BLaER1 (cell line): ENCODE results near the gene TMEM129.

Experiments used
- H3K27ac ChIP-seq: shearing (Covaris generic); formaldehyde crosslinking; 2 replicates; pipeline ENCODE4 v1.8.1; 2022
- H3K27me3 ChIP-seq: shearing (Covaris generic); formaldehyde crosslinking; 2 replicates; pipeline ENCODE4 v1.8.1; 2022
- H3K36me3 ChIP-seq: shearing (Covaris generic); formaldehyde crosslinking; 2 replicates; pipeline ENCODE4 v1.8.1; 2022
- H3K4me1 ChIP-seq: shearing (Covaris generic); formaldehyde crosslinking; 2 replicates; pipeline ENCODE4 v1.8.1; 2022
- H3K4me2 ChIP-seq: shearing (Covaris generic); formaldehyde crosslinking; 2 replicates; pipeline ENCODE4 v1.8.1; 2022
- H3K4me3 ChIP-seq: shearing (Covaris generic); formaldehyde crosslinking; 2 replicates; pipeline ENCODE4 v1.8.1; 2022
- H3K9ac ChIP-seq: shearing (Covaris generic); formaldehyde crosslinking; 2 replicates; pipeline ENCODE4 v1.8.1; 2022
- H3K9me3 ChIP-seq: shearing (Covaris generic); formaldehyde crosslinking; 2 replicates; pipeline ENCODE4 v1.8.1; 2022
- H4K20me1 ChIP-seq: shearing (Covaris generic); formaldehyde crosslinking; 2 replicates; pipeline ENCODE4 v1.8.1; 2022
- Cebpa-rat ChIP-seq: shearing (Covaris generic); IDR thresholded peaks from 2 replicates; pipeline ENCODE4 v1.8.1; 2022

The TMEM129 gene

DNA sequence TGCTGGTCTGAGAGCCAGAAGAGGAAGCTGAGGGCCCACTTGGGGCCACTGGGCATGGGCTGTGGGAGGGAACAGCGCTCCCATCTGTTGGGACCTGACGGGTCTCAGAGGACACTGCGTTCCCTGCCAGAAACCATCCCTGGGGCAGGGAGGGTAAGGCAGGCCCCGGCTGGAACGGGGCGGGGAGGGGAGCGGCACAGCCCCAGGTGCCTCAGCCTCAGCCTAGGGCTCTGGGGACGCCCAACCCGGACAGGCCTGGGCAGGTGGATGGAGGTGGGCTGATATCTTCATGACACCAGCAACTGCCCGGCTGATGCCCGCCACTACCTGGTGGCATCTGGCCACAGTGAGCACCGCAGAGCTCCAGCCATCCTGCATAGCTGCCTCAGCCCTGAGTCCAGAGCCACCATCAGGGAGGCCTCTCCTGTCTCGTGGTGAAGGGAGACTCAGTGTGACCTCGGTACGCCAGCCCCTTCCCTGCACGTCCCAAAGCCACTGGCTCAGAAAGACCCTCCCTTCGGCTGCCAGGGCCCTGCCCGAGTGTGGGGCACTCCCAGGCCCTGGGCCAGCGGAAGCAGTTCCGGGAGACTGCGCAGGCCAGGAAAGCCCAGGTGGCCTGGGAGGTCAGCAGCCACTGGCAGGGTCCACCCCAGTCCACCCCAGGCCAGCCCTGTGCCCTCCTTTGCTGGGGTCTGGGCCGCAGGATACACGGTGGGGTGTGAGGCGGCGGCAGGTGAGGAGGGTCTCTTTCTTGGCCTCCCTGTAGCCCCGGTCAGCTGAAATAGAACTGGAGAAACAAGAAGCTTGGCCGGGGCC, 37.4 kb upstream of the TMEM129 start:
- Histone ChIP-seq H4K20me1 (no peaks in the 10 kb centered on the region), H3K4me1 (peaks cover 47% of the 10 kb centered on the region), H3K4me3 (no peak overlapping the region), H3K27ac (no peak overlapping the region), H3K9me3 (no peaks in the 10 kb centered on the region), H3K27me3 (peaks cover 12% of the 10 kb centered on the region; the same call in 1 of the 2 replicates), H3K36me3 (no peaks in the 10 kb centered on the region), H3K9ac (0 out of 2 replicates have a peak overlapping the region, but pooled peaks have one; percentile 24), H3K4me2 (peak overlapping the region; percentile 66)
- TF ChIP-seq Cebpa-rat: no peak

DNA sequence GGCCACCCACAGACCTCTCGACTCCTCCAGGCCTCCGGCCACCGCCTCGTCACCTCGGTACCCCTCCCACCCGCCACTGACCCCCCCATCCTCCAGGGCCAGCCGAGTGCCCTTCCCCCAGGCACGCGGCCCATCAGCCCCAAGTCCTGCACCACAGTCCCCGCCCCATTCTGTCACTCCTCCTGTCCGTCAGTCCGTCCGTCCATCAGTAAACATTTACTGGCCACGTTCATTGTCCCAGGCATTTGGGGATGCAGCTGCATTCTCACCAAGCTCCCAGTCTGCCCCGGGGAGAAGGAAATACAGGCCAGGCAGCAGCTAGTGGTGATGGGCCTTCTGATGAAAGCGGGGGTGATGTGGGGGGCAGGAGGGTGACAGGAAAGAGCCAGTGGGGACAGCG, 36.7 kb upstream of the TMEM129 start:
- Histone ChIP-seq H3K9ac (0 out of 2 replicates have a peak overlapping the region, but pooled peaks have one; percentile 24), H3K4me2 (peak overlapping the region; percentile 66), H3K36me3 (no peaks in the 10 kb centered on the region), H3K4me1 (peaks cover 54% of the 10 kb centered on the region), H3K27me3 (0 out of 2 replicates have a peak, but pooled peaks cover 7% of the 10 kb centered on the region), H3K9me3 (no peaks in the 10 kb centered on the region), H4K20me1 (no peaks in the 10 kb centered on the region), H3K4me3 (no peak overlapping the region), H3K27ac (no peak overlapping the region)
- TF ChIP-seq Cebpa-rat: no peak

DNA sequence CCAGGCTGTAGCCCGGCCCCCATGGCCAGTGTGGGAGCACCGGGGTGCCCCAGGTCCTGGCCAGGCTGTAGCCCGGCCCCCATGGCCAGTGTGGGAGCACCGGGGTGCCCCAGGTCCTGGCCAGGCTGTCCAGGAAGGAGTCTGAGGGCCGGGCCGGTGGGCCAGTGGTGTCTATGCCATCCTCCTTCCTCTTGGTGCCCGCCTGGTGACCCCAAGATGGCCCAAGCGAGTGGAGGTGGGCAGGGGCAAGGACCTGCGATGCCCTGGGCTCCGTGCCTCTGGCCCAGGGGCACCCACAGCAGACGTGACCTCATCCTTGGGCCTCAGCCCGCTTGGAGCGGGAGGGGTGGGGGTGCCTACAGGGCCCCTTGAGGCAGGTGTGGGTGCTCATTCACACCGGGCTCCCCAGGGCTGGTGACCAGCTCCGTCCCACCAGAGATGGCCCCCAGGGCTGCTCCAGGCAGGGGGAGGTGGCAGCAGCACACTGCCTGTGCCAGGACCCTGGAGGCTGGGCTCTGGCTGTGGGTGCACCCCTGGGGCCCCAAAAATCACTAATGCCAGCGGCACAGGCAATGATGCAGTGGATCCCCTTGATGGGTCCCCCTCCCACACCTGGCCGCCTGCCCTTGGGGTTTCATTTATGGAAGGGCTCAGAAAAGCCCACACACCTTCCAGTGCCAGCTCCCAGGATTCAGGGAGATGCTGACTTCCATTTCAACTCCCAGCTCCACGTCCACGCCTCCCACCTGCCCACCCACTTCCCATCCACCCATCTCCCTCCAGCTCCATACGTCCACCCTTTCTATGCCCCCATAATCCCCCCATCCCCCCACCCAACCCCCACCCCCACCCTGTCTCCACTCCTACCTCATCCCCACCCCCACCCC, 36.0 kb upstream of the TMEM129 start:
- H3K4me2 ChIP-seq: no peak overlapping the region
- no peaks in the 10 kb centered on the region for H3K36me3 ChIP-seq
- no peak overlapping the region for H3K4me3 ChIP-seq
- H3K9ac ChIP-seq: no peak overlapping the region
- H4K20me1 ChIP-seq: no peaks in the 10 kb centered on the region
- no peaks in the 10 kb centered on the region for H3K9me3 ChIP-seq
- H3K27ac ChIP-seq: no peak overlapping the region
- no peak for TF ChIP-seq Cebpa-rat
- H3K27me3 ChIP-seq: no peaks in the 10 kb centered on the region
- peaks cover 61% of the 10 kb centered on the region for H3K4me1 ChIP-seq

DNA sequence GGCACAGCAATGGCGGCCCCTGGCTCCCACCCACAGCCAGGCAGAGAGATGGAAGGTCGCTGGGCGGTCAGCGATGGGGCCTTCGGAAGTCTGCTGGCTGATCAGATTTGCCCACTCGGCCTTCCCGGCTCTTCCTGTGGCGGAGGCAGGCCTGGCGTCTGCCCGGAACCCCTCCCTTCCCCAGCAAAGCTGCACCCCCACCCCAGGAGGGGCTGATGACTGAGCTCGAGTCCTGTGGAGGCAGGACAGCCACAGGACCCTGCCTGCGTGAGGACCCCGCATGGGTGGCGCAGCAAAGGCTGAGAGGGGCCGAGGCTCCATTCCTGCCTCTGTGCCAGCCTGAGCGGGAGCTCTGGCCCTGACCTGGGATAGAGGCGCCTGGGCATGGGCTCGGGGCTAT, 35.0 kb upstream of the TMEM129 start:
- H3K9me3 ChIP-seq: no peaks in the 10 kb centered on the region
- no peak overlapping the region for H3K27ac ChIP-seq
- no peak overlapping the region for H3K9ac ChIP-seq
- H3K36me3 ChIP-seq: no peaks in the 10 kb centered on the region
- TF ChIP-seq Cebpa-rat: no peak
- no peak overlapping the region for H3K4me3 ChIP-seq
- peaks cover 72% of the 10 kb centered on the region for H3K4me1 ChIP-seq
- H3K4me2 ChIP-seq: no peak overlapping the region
- no peaks in the 10 kb centered on the region for H4K20me1 ChIP-seq
- no peaks in the 10 kb centered on the region for H3K27me3 ChIP-seq

DNA sequence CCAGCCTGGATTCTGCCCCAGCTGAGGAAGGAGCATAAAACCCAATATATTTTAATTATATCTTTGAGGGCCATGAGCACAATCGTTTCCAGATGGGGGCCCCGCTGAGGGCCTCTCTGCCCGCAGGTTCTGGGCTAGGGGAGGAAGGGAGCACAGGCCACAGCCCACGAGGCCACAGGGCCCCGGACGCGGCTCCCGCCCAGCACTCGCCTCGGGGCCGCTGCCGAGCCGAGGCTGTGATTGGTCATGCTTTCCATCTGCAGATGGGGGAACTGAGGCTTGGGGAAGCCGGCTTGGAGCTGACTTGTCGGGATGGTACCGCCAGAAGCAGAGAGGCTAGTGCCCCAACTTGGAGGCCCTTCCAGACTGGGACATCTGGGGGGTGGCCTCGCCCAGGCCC, 34.2 kb upstream of the TMEM129 start:
- Histone ChIP-seq H3K36me3 (no peaks in the 10 kb centered on the region), H3K27ac (no peak overlapping the region), H3K9ac (no peak overlapping the region), H3K4me2 (no peak overlapping the region), H3K9me3 (no peaks in the 10 kb centered on the region), H3K27me3 (no peaks in the 10 kb centered on the region), H3K4me3 (no peak overlapping the region), H4K20me1 (no peaks in the 10 kb centered on the region), H3K4me1 (peaks cover 75% of the 10 kb centered on the region)
- no peak for TF ChIP-seq Cebpa-rat

DNA sequence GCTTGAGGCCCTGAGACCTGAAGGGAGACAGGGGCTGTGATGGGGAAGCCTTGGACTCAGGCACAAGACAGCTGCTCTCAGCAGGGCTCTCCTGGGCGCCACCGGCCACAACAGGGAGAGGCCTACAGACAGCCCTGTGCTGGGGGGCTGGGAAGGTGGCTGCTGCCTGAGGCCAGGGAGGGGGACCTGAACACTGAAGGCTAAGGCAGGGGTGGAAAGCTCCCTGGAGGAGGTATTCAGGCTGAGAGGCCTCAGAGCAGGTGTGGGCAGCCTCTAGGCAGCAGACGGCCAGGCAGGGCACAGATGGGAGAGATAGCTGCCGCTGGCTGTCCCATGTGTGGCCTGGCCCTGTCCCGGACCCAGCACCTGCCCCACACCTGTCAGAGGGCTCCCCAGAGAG, 33.2 kb upstream of the TMEM129 start:
- Histone ChIP-seq H4K20me1 (no peaks in the 10 kb centered on the region), H3K27me3 (no peaks in the 10 kb centered on the region), H3K9me3 (no peaks in the 10 kb centered on the region), H3K4me2 (peak overlapping the region; percentile 87), H3K4me3 (no peak overlapping the region), H3K36me3 (no peaks in the 10 kb centered on the region), H3K9ac (peak overlapping the region; percentile 8; the same call in 1 of the 2 replicates), H3K27ac (peak overlapping the region; percentile 84), H3K4me1 (peaks cover 70% of the 10 kb centered on the region)
- TF ChIP-seq Cebpa-rat: no peak

DNA sequence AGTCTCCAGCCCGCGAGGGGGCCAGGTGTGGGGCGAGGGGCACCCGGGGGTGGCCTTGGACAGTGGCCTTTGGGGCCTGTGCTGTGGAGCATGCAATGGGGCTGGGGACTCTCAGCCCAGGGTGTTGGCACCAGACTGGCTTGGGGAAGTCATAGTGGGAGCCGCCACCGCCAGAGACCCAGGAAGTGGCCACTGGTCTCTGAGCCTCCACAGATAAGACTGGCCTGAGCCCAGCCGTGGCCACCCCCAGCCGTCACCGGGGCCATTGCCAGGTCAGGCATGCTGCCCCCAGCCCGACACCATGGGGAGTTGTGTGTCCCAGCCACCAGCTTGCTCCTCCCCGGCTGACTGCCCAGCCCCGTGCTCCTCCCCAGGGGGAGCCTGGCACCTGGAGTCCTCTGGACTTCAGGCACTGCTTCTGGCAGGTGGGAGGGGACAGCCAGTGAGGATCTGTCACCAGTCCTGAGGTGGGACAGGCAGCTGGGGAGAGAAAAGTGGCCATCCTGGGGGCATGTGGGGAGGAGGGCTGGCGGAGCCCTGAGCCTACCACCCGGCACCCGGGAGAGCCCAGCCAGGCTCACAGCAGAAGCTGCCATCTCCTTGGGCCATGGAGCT, 32.7 kb upstream of the TMEM129 start:
- Histone ChIP-seq H3K9ac (peak overlapping the region; percentile 57; the same call in 1 of the 2 replicates), H3K9me3 (no peaks in the 10 kb centered on the region), H3K27me3 (no peaks in the 10 kb centered on the region), H3K36me3 (no peaks in the 10 kb centered on the region), H4K20me1 (no peaks in the 10 kb centered on the region), H3K27ac (peak overlapping the region; percentile 84), H3K4me1 (peaks cover 66% of the 10 kb centered on the region), H3K4me2 (peak overlapping the region; percentile 87), H3K4me3 (no peak overlapping the region)
- no peak for TF ChIP-seq Cebpa-rat

DNA sequence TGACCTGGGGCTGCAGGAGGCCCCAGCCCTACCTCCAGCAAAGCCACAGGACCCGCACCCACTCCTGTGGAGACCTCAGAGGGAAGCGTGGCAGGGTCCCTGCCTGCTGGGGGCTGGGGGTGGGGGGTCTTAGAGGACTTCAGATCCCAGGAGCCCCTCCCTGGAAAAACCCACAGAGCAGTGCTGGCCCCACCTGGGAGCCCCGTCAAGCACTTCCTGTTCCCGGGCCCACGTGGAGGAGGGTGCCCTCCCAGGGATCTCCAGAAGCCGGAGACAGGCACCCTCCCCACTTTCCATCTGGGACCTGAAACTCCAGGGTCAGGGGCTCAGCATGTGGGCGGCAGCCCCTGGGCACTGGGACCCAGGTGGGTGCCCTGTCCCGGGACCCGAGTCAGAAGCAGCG, 32.2 kb upstream of the TMEM129 start:
- Histone ChIP-seq H3K4me1 (peaks cover 65% of the 10 kb centered on the region), H3K27ac (peak overlapping the region; percentile 84), H3K9me3 (no peaks in the 10 kb centered on the region), H3K4me3 (no peak overlapping the region; the same call in 1 of the 2 replicates), H4K20me1 (no peaks in the 10 kb centered on the region), H3K27me3 (no peaks in the 10 kb centered on the region), H3K36me3 (no peaks in the 10 kb centered on the region), H3K9ac (peak overlapping the region; percentile 57), H3K4me2 (peak overlapping the region; percentile 87)
- TF ChIP-seq Cebpa-rat: no peak

DNA sequence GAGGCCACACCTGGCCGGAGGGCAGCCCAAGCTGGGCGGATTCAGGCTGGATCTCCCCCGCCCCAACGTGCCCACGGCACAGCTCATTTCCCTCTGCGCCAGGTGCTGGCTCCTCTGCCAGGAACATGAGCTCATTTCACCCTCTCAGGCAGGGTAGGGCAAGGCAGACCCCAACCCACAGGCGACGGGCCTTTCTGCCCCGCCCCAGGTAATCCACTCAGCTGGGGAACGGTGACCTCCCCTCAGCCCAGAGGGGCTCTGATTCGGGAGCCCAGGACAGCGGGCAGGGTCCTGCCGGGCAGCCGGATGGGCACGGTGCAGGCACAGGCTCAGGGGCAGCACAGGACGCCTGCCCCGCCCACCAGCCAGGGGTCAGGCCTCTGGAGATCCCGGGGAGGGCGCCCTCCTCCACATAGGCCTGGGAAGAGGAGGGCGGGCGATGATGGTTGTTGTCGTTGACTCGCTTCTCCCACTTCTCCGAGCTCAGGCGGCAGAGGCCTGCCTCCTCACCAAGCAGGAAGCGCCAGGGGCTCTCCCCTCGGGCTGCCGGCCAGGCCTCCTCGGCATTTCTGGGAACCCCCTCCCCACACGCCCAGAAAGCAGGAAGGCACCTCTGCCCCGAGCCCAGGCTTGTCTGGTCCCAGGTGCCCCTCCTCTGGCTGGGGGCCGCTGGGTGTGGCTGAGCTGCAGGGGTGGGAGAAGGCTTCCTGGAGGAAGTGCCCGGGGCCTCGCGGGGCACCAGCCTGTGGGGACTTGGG, 31.3 kb upstream of the TMEM129 start:
- Histone ChIP-seq H3K36me3 (no peaks in the 10 kb centered on the region), H3K27ac (peak overlapping the region; percentile 84), H3K4me2 (peak overlapping the region; percentile 87), H3K27me3 (no peaks in the 10 kb centered on the region), H4K20me1 (peaks cover 1% of the 10 kb centered on the region; the same call in 1 of the 2 replicates), H3K4me1 (peaks cover 65% of the 10 kb centered on the region), H3K4me3 (peak overlapping the region; percentile 35), H3K9ac (peak overlapping the region; percentile 57), H3K9me3 (no peaks in the 10 kb centered on the region)
- TF ChIP-seq Cebpa-rat: no peak
